PC-3 (cell line): ENCODE measurements around the gene GALNT10. TPM values are rescaled to one million over a fixed set of nuclear protein-coding genes. Genes with fewer than 3 reads are reported as not detected.

Experiments used
- ATAC-seq: fragments of 200-7000 bp; cut with Tn5 transposase; 2 replicates; pipeline ENCODE4 v1.9.1; 2020; ENCODE audit warnings: mild to moderate bottlenecking, moderate library complexity
- BruUV-seq: library from RNA; stranded (reverse); fragments of 400-500 nt; replicated peaks from 2 replicates; lab custom pipeline; 2021; lab: Mats Ljungman, UMichigan
- CTCF ChIA-PET: fragments of 300-600 bp; sonication (Branson Sonifier 250); formaldehyde crosslinking; loops from one replicate; lab custom pipeline; 2022; ENCODE audit warnings: antibody characterized with exemption; lab: Charles Lee
- POLR2A ChIA-PET: fragments of 300-600 bp; sonication (Branson Sonifier 250); formaldehyde crosslinking; loops from one replicate; lab custom pipeline; 2022; ENCODE audit warnings: antibody characterized with exemption; ENCODE audit not compliant: unreplicated experiment; lab: Charles Lee
- DNase-seq: peaks from one replicate; pipeline ENCODE4 v3.0.0-alpha.2; 2015
- H2AFZ ChIP-seq: fragments of 300-600 bp; sonication (generic); 2 replicates; pipeline ENCODE4 v1.6.0; 2016; ENCODE audit warnings: antibody characterized with exemption, low read length
- H3F3A ChIP-seq: fragments of 300-600 bp; sonication (generic); one replicate; pipeline ENCODE4 v1.6.0; 2017; ENCODE audit warnings: antibody characterized with exemption, low read length, control low read depth, mild to moderate bottlenecking; ENCODE audit not compliant: unreplicated experiment
- H3K27ac ChIP-seq: fragments of 300-600 bp; sonication (generic); 2 replicates; pipeline ENCODE4 v1.5.1; 2016; ENCODE audit warnings: mild to moderate bottlenecking, low read length
- H3K27me3 ChIP-seq: fragments of 300-600 bp; sonication (generic); 2 replicates; pipeline ENCODE4 v1.6.1; 2016; ENCODE audit warnings: low read length, mixed read lengths
- H3K36me3 ChIP-seq: fragments of 300-600 bp; sonication (generic); 2 replicates; pipeline ENCODE4 v1.6.1; 2016; ENCODE audit warnings: low read depth, mixed run types, low read length, mixed read lengths
- H3K4me1 ChIP-seq: fragments of 300-600 bp; sonication (generic); 2 replicates; pipeline ENCODE4 v1.5.1; 2016; ENCODE audit warnings: low read length; ENCODE audit not compliant: insufficient read depth
- H3K4me2 ChIP-seq: fragments of 300-600 bp; sonication (generic); 2 replicates; pipeline ENCODE4 v1.6.0; 2016; ENCODE audit warnings: low read length
- H3K4me3 ChIP-seq: fragments of 300-600 bp; sonication (generic); 2 replicates; pipeline ENCODE4 v1.5.1; 2016; ENCODE audit warnings: mild to moderate bottlenecking, low read length, mixed read lengths
- H3K79me2 ChIP-seq: fragments of 300-600 bp; sonication (generic); 2 replicates; pipeline ENCODE4 v1.6.1; 2017; ENCODE audit warnings: low read length, mixed read lengths
- H3K9ac ChIP-seq: fragments of 300-600 bp; sonication (generic); 2 replicates; pipeline ENCODE4 v1.6.0; 2016; ENCODE audit warnings: mild to moderate bottlenecking, low read length
- H3K9me2 ChIP-seq: fragments of 300-600 bp; sonication (generic); replicated peaks from 2 replicates; pipeline ENCODE4 v1.6.1; 2016; ENCODE audit warnings: mixed run types, low read length, mixed read lengths
- H3K9me3 ChIP-seq: fragments of 300-600 bp; sonication (generic); 2 replicates; pipeline ENCODE4 v1.6.1; 2016; ENCODE audit warnings: low read length, mixed read lengths
- H4K20me1 ChIP-seq: fragments of 300-600 bp; sonication (generic); 2 replicates; pipeline ENCODE4 v1.6.1; 2016; ENCODE audit warnings: low read length, mixed read lengths
- EZH2 ChIP-seq: fragments of 300-600 bp; sonication (generic); IDR thresholded peaks from one replicate; pipeline ENCODE4 v1.6.1; 2017; ENCODE audit warnings: antibody characterized with exemption, mild to moderate bottlenecking, low read length; ENCODE audit not compliant: unreplicated experiment
- EZH2phosphoT487 ChIP-seq: fragments of 300-600 bp; sonication (generic); IDR thresholded peaks from 2 replicates; pipeline ENCODE4 v1.6.1; 2018; ENCODE audit warnings: mild to moderate bottlenecking, antibody characterized with exemption, low read length, borderline replicate concordance
- intact Hi-C: fragments of 100-400 bp; cut with micrococcal nuclease; formaldehyde crosslinking; loops from 2 replicates; pipeline ENCODE4 v1.9.0; 2023
- total RNA-seq: library from RNA; depleted of rRNA; stranded (reverse); fragments of >200 nt; gene quantifications from 2 replicates; pipeline ENCODE4 v1.2.3, GENCODE V29; 2014
- TF ChIP-seq, protein P1 (sequence below): fragments of 300-600 bp; sonication (generic); conservative IDR thresholded peaks from 2 replicates; pipeline ENCODE4 v1.5.1; 2017; ENCODE audit warnings: antibody characterized with exemption, low read depth, mild to moderate bottlenecking, low read length

Gene GALNT10
- total RNA-seq, 1 experiment from 2014 or later: 46.2 TPM

DNA sequence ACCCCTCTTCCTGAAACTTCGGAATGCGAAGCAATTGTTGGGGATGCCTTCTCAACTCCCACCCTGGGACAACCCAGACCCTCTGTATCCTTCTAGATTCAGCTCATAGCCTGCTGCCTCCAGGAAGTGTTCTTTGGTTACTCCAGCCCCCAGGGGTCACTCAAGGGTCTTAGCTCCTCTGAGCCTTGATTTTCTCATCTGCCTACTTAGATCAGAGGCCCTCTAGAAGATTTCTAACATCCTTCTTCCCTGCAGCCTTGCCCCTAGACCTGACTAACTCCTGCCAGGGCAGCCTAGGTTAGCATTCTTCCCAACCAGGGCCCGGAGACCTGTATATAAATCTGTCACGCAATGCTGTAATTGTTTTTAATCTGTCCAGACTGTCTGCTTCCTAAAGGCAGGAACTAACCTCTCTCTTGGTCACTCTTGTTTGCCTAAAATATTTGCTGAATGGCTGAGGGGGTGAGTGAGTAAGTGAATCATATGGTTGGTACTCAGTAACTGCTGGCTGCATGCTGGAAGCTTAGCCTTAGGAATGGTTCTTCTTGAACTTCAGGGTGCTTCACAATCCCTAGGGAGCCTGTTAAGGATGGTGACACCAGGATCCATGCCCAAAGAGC is 8.2 kb downstream of the GALNT10 start:
- H3K79me2 ChIP-seq: peaks cover 77% of the 10 kb centered on the region
- peak; percentile 84 for DNase-seq
- H3F3A ChIP-seq: peaks cover 5% of the 10 kb centered on the region
- H3K9ac ChIP-seq: peak overlapping the region; percentile 59
- peak overlapping the region; percentile 99 for H3K27ac ChIP-seq
- intact Hi-C loops: loop anchor here (1.0 to 2.0 kb wide), 3 partner anchors 16 to 208 kb away; no protein-coding TSS in a partner anchor
- H3K4me1 ChIP-seq: peaks cover 58% of the 10 kb centered on the region
- CTCF ChIA-PET: no interaction called here
- peak; percentile 57 for ATAC-seq
- H4K20me1 ChIP-seq: no peaks in the 10 kb centered on the region
- TF ChIP-seq, protein P1, sequence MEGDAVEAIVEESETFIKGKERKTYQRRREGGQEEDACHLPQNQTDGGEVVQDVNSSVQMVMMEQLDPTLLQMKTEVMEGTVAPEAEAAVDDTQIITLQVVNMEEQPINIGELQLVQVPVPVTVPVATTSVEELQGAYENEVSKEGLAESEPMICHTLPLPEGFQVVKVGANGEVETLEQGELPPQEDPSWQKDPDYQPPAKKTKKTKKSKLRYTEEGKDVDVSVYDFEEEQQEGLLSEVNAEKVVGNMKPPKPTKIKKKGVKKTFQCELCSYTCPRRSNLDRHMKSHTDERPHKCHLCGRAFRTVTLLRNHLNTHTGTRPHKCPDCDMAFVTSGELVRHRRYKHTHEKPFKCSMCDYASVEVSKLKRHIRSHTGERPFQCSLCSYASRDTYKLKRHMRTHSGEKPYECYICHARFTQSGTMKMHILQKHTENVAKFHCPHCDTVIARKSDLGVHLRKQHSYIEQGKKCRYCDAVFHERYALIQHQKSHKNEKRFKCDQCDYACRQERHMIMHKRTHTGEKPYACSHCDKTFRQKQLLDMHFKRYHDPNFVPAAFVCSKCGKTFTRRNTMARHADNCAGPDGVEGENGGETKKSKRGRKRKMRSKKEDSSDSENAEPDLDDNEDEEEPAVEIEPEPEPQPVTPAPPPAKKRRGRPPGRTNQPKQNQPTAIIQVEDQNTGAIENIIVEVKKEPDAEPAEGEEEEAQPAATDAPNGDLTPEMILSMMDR: no peak
- TF ChIP-seq EZH2 (no peak), EZH2phosphoT487 (no peak)
- peaks cover 15% of the 10 kb centered on the region; the same call in 1 of the 2 replicates for H3K36me3 ChIP-seq
- H3K4me2 ChIP-seq: peak overlapping the region; percentile 82
- H3K9me2 ChIP-seq: no peaks in the 10 kb centered on the region
- no peaks in the 10 kb centered on the region for H3K27me3 ChIP-seq
- H2AFZ ChIP-seq: no peak overlapping the region
- H3K4me3 ChIP-seq: peak overlapping the region; percentile 36
- no peaks in the 10 kb centered on the region for H3K9me3 ChIP-seq
- POLR2A ChIA-PET: no interaction called here
- BruUV-seq: no TSS peak

DNA sequence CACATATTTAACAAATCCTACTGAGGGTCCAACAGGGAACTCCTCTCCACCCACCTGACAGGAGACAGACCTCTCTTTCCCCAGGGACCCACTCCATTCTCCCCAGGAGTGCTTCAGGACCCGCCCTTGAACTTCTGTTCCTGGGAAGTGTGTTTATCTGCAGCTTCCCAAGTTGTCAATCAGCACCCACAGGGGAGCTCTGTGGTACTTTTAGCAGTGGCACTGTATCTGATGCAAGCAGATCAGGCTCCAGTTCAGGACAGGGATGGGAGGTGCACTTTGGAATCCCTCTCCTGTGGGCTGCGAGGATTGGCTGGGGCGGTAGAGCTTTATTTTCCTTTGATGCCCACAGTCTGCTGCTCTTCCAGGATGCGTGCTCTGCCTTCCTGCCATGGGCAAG is 8.7 kb downstream of the GALNT10 start:
- CTCF ChIA-PET: no interaction called here
- no peaks in the 10 kb centered on the region for H3K9me3 ChIP-seq
- no peaks in the 10 kb centered on the region for H3K27me3 ChIP-seq
- peaks cover 15% of the 10 kb centered on the region; the same call in 1 of the 2 replicates for H3K36me3 ChIP-seq
- no peak overlapping the region; the same call in 1 of the 2 replicates for H3K4me3 ChIP-seq
- no peaks in the 10 kb centered on the region for H3K9me2 ChIP-seq
- peaks cover 77% of the 10 kb centered on the region for H3K79me2 ChIP-seq
- peak overlapping the region; percentile 82 for H3K4me2 ChIP-seq
- no peak overlapping the region for H2AFZ ChIP-seq
- no peak overlapping the region for H3K9ac ChIP-seq
- peak overlapping the region; percentile 99 for H3K27ac ChIP-seq
- H3F3A ChIP-seq: peaks cover 5% of the 10 kb centered on the region
- TF ChIP-seq, protein P1: no peak
- TF ChIP-seq EZH2phosphoT487 (no peak), EZH2 (no peak)
- intact Hi-C loops: loop anchor here (2.0 kb wide), 2 partner anchors 16 to 168 kb away; no protein-coding TSS in a partner anchor
- DNase-seq (no peak), ATAC-seq (no peak)
- BruUV-seq: no TSS peak
- POLR2A ChIA-PET: no interaction called here
- no peaks in the 10 kb centered on the region for H4K20me1 ChIP-seq
- peaks cover 53% of the 10 kb centered on the region for H3K4me1 ChIP-seq

DNA sequence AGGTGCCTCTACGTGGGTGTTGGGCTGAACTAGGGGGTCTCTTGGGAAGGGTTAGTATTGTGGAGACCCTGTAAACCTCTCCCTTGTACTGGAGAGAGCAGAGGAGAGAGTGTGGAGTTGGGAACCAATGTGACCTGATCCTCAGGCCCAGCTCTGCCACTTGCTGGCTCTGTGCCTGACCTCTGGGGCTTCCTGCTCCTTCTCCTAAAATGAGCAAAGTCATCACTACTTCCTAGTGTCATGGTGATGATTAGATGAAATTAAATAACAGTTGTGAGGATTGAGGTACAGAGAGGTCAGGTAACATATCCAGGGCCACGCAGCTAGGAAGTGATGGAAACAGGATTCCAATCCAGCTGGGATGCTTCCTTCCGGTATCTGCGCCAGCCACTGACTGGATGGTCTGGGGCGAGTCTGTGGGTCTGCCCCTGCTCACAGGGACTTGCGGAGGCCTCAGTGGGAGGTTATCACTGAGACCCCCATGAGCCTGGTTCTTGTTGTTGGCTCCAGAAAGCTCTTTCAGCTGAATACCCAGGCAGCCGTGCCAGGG is 9.2 kb downstream of the GALNT10 start:
- intact Hi-C loops: loop anchor here (2.0 kb wide), 2 partner anchors 15 to 167 kb away; no protein-coding TSS in a partner anchor
- Histone ChIP-seq H3K9ac (no peak overlapping the region), H3F3A (peaks cover 5% of the 10 kb centered on the region), H2AFZ (no peak overlapping the region), H3K27me3 (no peaks in the 10 kb centered on the region), H4K20me1 (no peaks in the 10 kb centered on the region), H3K27ac (peak overlapping the region; percentile 99), H3K4me2 (peak overlapping the region; percentile 82), H3K9me3 (no peaks in the 10 kb centered on the region), H3K9me2 (no peaks in the 10 kb centered on the region), H3K36me3 (peaks cover 15% of the 10 kb centered on the region; the same call in 1 of the 2 replicates), H3K4me1 (peaks cover 48% of the 10 kb centered on the region), H3K4me3 (no peak overlapping the region; the same call in 1 of the 2 replicates), H3K79me2 (peaks cover 76% of the 10 kb centered on the region)
- BruUV-seq: no TSS peak
- no peak for ATAC-seq
- POLR2A ChIA-PET: no interaction called here
- CTCF ChIA-PET: no interaction called here
- DNase-seq: no peak
- TF ChIP-seq, protein P1: no peak
- TF ChIP-seq EZH2phosphoT487: no peak
- TF ChIP-seq EZH2: no peak
